Measurements from ENCODE around the gene SORBS1. TPM values are rescaled to one million over a fixed set of nuclear protein-coding genes. Genes with fewer than 3 reads are reported as not detected.

The SORBS1 gene
- total RNA-seq, 2 experiments from 2014 or later, result 0.13 to 0.70 TPM

GRCh38 chr10:95392217-95392584 lies 169.0 kb downstream of the SORBS1 start:
- ATAC-seq (no peak), DNase-seq (no peak)
- no peak overlapping the region for H3K27ac Mint-ChIP-seq
- H3K27me3 Mint-ChIP-seq, result peaks cover 2% of the 10 kb centered on the region
- intact Hi-C loops (cut with micrococcal nuclease), result no loop called here
- no peak for TF ChIP-seq CTCF (IDR thresholded peaks at IDR 0.05)
- CTCF ChIA-PET, result interaction anchor here (1.0 to 2.1 kb wide), 3 partner anchors 8 to 38 kb away, joined by 3 to 9 read pairs (median 8); no protein-coding TSS in a partner anchor
- no peaks in the 10 kb centered on the region for H3K9me3 Mint-ChIP-seq
- no peaks in the 10 kb centered on the region for H3K36me3 Mint-ChIP-seq (ENCODE audit: low read depth)
- peaks cover 8% of the 10 kb centered on the region for H3K4me1 Mint-ChIP-seq (ENCODE audit: low read depth)
- POLR2A ChIA-PET, result no interaction called here
- H3K4me3 Mint-ChIP-seq, result no peak overlapping the region

GRCh38 chr10:95391581-95392216 lies 169.5 kb downstream of the SORBS1 start:
- Mint-ChIP-seq H3K27me3 (peaks cover 2% of the 10 kb centered on the region), H3K4me1 (ENCODE audit: low read depth) (peaks cover 8% of the 10 kb centered on the region), H3K4me3 (no peak overlapping the region), H3K9me3 (no peaks in the 10 kb centered on the region), H3K27ac (no peak overlapping the region), H3K36me3 (ENCODE audit: low read depth) (no peaks in the 10 kb centered on the region)
- POLR2A ChIA-PET, result no interaction called here
- TF ChIP-seq CTCF (IDR thresholded peaks at IDR 0.05), result no peak
- ATAC-seq (no peak), DNase-seq (peak; percentile 9)
- intact Hi-C loops (cut with micrococcal nuclease), result no loop called here
- CTCF ChIA-PET, result interaction anchor here (1.0 to 2.1 kb wide), 3 partner anchors 8 to 39 kb away, joined by 3 to 9 read pairs (median 8); no protein-coding TSS in a partner anchor

GRCh38 chr10:95391164-95391563 lies 170.0 kb downstream of the SORBS1 start:
- H3K4me3 Mint-ChIP-seq, result no peak overlapping the region
- intact Hi-C loops (cut with micrococcal nuclease), result no loop called here
- DNase-seq, result no peak
- POLR2A ChIA-PET, result no interaction called here
- H3K27ac Mint-ChIP-seq, result no peak overlapping the region
- CTCF ChIA-PET, result interaction anchor here (1.9 to 2.1 kb wide), 2 partner anchors 16 to 40 kb away, joined by 8 to 9 read pairs; no protein-coding TSS in a partner anchor
- H3K36me3 Mint-ChIP-seq (ENCODE audit: low read depth), result no peaks in the 10 kb centered on the region
- no peaks in the 10 kb centered on the region for H3K9me3 Mint-ChIP-seq
- H3K4me1 Mint-ChIP-seq (ENCODE audit: low read depth), result peaks cover 8% of the 10 kb centered on the region
- no peak for ATAC-seq
- H3K27me3 Mint-ChIP-seq, result peaks cover 2% of the 10 kb centered on the region
- no peak for TF ChIP-seq CTCF (IDR thresholded peaks at IDR 0.05)

- ChIA-PET POLR2A (no interaction called here), CTCF (interaction anchor here (5.4 kb wide), 1 partner anchor 14 kb away, joined by 46 read pairs; no protein-coding TSS in a partner anchor)
- ATAC-seq (no peak), DNase-seq (no peak)
- TF ChIP-seq CTCF (IDR thresholded peaks at IDR 0.05), result no peak
- H3K9me3 Mint-ChIP-seq, result no peaks in the 10 kb centered on the region
- no peak overlapping the region for H3K4me3 Mint-ChIP-seq
- H3K27me3 Mint-ChIP-seq, result peaks cover 4% of the 10 kb centered on the region
- intact Hi-C loops (cut with micrococcal nuclease), result no loop called here
- H3K4me1 Mint-ChIP-seq (ENCODE audit: low read depth), result peaks cover 8% of the 10 kb centered on the region
- H3K27ac Mint-ChIP-seq, result no peak overlapping the region
- no peaks in the 10 kb centered on the region for H3K36me3 Mint-ChIP-seq (ENCODE audit: low read depth)
These were observed 171.2 kb downstream of the SORBS1 start for GRCh38 chr10:95389982-95390381.

- Mint-ChIP-seq H3K9me3 (no peaks in the 10 kb centered on the region), H3K27ac (no peak overlapping the region)
- POLR2A ChIA-PET, result no interaction called here
These were observed 172.0 kb downstream of the SORBS1 start for GRCh38 chr10:95389176-95389575.

More at GRCh38 chr10:95389176-95389575, 172.0 kb downstream of the SORBS1 start:
- no peak for DNase-seq
- no peak for TF ChIP-seq CTCF (IDR thresholded peaks at IDR 0.05)
- Mint-ChIP-seq H3K27me3 (peaks cover 4% of the 10 kb centered on the region), H3K36me3 (ENCODE audit: low read depth) (no peaks in the 10 kb centered on the region), H3K4me3 (no peak overlapping the region), H3K4me1 (ENCODE audit: low read depth) (peaks cover 6% of the 10 kb centered on the region)
- ATAC-seq, result no peak
- CTCF ChIA-PET, result interaction anchor here (0.6 to 5.4 kb wide), 2 partner anchors 13 to 26 kb away, joined by 3 to 46 read pairs; no protein-coding TSS in a partner anchor
- intact Hi-C loops (cut with micrococcal nuclease), result no loop called here
